T-cell (primary cell): Measurements from ENCODE around the gene ADK. TPM values are rescaled to one million over a fixed set of nuclear protein-coding genes. Genes with fewer than 3 reads are reported as not detected.

Source experiments
- ATAC-seq, 4 experiments: fragments of 200-7000 bp in 3 of 4; fragments of 150-1000 bp in 1 of 4; cut with Tn5 transposase; replicated peaks in 1 of 4; 1 replicate in 3 of 4; 2 replicates in 1 of 4; pipeline ENCODE4 v1.10.0; 2021; ENCODE audit warnings: moderate library complexity in 3 of 4, mild to moderate bottlenecking in 2 of 4, moderate number of reproducible peaks in 1 of 4
- CTCF ChIA-PET, 2 donors: fragments of 300-600 bp; sonication (Branson Sonifier 250); formaldehyde crosslinking; loops; one replicate each; lab custom pipeline; 2022; ENCODE audit warnings: antibody characterized with exemption in 2 of 2; lab: Charles Lee
- POLR2A ChIA-PET, 2 donors: fragments of 300-600 bp; sonication (Branson Sonifier 250); formaldehyde crosslinking; loops; one replicate each; lab custom pipeline; 2022; ENCODE audit warnings: antibody characterized with exemption in 2 of 2; lab: Charles Lee
- DNase-seq, 35 experiments: peaks; one replicate each; pipeline versions ENCODE4 v3.0.0 to v3.0.0-alpha.2; 2013 to 2023
- H3K27ac ChIP-seq: one replicate; pipeline ENCODE4 v1.5.1; 2013; ENCODE audit warnings: low read length
- H3K27me3 ChIP-seq, 2 experiments: replicated peaks in 1 of 2; 1 replicate in 1 of 2; 2 replicates in 1 of 2; pipeline versions ENCODE4 v1.6.1 to v1.7.0; 2013; ENCODE audit warnings: low read length in 1 of 2, mixed read lengths in 1 of 2; ENCODE audit not compliant: control insufficient read depth in 2 of 2, insufficient read depth in 2 of 2; ENCODE audit errors: extremely low read depth in 1 of 2
- H3K36me3 ChIP-seq, 2 donors: 1 replicate in 1 of 2; 2 replicates in 1 of 2; pipeline versions ENCODE4 v1.6.1 to v1.7.0; 2013; ENCODE audit warnings: low read length in 1 of 2; ENCODE audit not compliant: control insufficient read depth in 2 of 2, insufficient read depth in 1 of 2; ENCODE audit errors: extremely low read depth in 1 of 2
- H3K4me1 ChIP-seq, 2 experiments: 1 replicate in 1 of 2; 2 replicates in 1 of 2; pipeline versions ENCODE4 v1.6.1 to v1.7.0; 2013; ENCODE audit warnings: low read length in 2 of 2, mixed read lengths in 1 of 2; ENCODE audit not compliant: insufficient read depth in 2 of 2, control insufficient read depth in 1 of 2; ENCODE audit errors: extremely low read depth in 1 of 2
- H3K4me3 ChIP-seq, 2 donors: 1 replicate in 1 of 2; 2 replicates in 1 of 2; pipeline versions ENCODE4 v1.5.1 to v1.7.0; 2013; ENCODE audit warnings: mild to moderate bottlenecking in 2 of 2, low read length in 1 of 2, moderate library complexity in 1 of 2; ENCODE audit not compliant: control insufficient read depth in 1 of 2; ENCODE audit errors: extremely low read depth in 1 of 2
- H3K9me3 ChIP-seq: 2 replicates; pipeline ENCODE4 v1.7.0; 2013
- H3K27ac Mint-ChIP-seq, 2 donors: one replicate each; pipeline ENCODE4 v1.8.0; 2020 to 2021; ENCODE audit warnings: mild to moderate bottlenecking in 2 of 2, mixed read lengths in 2 of 2
- H3K27me3 Mint-ChIP-seq, 2 donors: one replicate each; pipeline ENCODE4 v1.8.0; 2021 to 2022; ENCODE audit warnings: mixed read lengths in 2 of 2
- H3K36me3 Mint-ChIP-seq: one replicate; pipeline ENCODE4 v1.8.0; 2021; ENCODE audit warnings: mixed read lengths
- H3K4me1 Mint-ChIP-seq, 3 donors: one replicate each; pipeline ENCODE4 v1.8.0; 2020 to 2022; ENCODE audit warnings: mixed read lengths in 3 of 3, mild to moderate bottlenecking in 1 of 3
- H3K4me3 Mint-ChIP-seq, 3 donors: one replicate each; pipeline ENCODE4 v1.8.0; 2020 to 2022; ENCODE audit warnings: mild to moderate bottlenecking in 3 of 3, mixed read lengths in 3 of 3, moderate library complexity in 3 of 3
- H3K9me3 Mint-ChIP-seq, 3 donors: one replicate each; pipeline ENCODE4 v1.8.0; 2020 to 2022; ENCODE audit warnings: mixed read lengths in 3 of 3
- WGBS: methylation state at CpG from one replicate; pipeline ENCODE4 v1.1.5; 2013; ENCODE audit warnings: missing lambda C conversion rate; ENCODE audit not compliant: insufficient coverage; 5-methylcytosine and 5-hydroxymethylcytosine counted together
- total RNA-seq, 35 experiments: library from RNA in 6 of 35; stranded (reverse) in 6 of 35; fragments of 120-200 nt in 1 of 35; gene quantifications; one replicate each; pipeline versions ENCODE4 v1.2.1 to v1.2.4 and lab custom pipeline; 2013 to 2026

Gene ADK
- total RNA-seq, 5 donors from 2014 or later (not counting 1 experiment from before 2014, with no cell fraction given) = 20.7 to 32.8 (median 23.6) TPM

DNA sequence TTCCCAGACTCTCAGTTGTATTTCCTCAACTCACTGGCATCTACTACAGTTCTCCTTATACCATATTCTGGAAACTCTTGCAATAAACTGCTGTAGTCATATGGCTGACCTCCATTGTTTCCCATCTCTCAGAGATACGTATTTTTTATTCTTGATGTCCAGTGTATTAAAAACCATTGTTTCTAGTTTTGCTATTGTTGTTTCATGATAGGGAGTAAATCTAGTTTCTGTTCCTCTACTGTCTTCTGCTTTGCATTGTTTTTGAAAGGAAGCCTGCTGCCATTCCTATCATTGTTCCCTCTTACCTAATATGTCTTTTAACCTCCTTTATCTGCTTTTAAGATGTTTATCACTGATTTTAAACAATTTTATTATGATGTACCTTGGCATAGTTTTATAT is 255.0 kb downstream of the ADK start:
- Histone ChIP-seq H3K27ac (no peak overlapping the region), H3K9me3 (no peaks in the 10 kb centered on the region), H3K4me3 (no peak overlapping the region), H3K4me1 (no peaks in the 10 kb centered on the region), H3K27me3 (no peaks in the 10 kb centered on the region), H3K36me3 (no peaks in the 10 kb centered on the region)
- no peak overlapping the region for H3K27ac Mint-ChIP-seq
- ATAC-seq (no peak), DNase-seq (no peak)
- H3K4me3 Mint-ChIP-seq = no peak overlapping the region
- H3K27me3 Mint-ChIP-seq = no peaks in the 10 kb centered on the region
- WGBS = no CpG with 5 or more reads among the region's 1 CpG
- peaks cover 0 to 5% (median 0%) of the 10 kb centered on the region in 3 donors for H3K4me1 Mint-ChIP-seq
- peaks cover 63% of the 10 kb centered on the region for H3K36me3 Mint-ChIP-seq
- ChIA-PET CTCF (no interaction called here), POLR2A (no interaction called here)
- H3K9me3 Mint-ChIP-seq = no peaks in the 10 kb centered on the region

DNA sequence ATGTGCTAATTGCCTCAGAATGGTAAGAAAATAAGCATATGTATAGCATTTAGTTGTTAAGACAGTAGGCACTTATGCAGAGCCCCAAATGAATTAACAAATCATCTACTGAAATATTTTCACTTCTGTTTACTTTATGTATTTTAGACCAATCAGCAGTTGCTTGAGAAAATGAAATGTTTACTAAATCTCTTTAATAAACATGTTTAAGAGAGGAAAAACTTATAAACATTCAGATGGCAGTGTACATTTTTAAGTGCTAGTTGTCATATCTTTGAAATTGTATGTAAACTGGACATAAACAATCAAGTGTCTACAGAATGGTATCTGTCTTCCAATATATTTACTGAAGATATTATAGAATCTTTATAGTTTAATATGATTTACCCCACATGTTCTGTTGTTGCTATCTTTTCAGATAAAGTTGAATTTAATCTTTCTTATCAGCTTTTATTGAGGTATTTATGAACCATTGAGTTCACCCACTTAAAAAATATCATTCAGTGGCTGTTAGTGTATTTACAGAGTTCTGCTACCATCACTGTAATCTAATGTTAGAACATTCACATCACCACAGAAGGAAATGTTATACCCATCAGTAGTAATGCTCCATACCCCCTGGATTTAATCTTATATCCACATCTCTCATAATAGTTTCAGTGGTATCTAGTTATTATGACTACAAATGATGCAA is 264.3 kb downstream of the ADK start:
- Histone ChIP-seq H3K4me1 (no peaks in the 10 kb centered on the region), H3K27me3 (no peaks in the 10 kb centered on the region), H3K4me3 (no peak overlapping the region), H3K9me3 (no peaks in the 10 kb centered on the region), H3K36me3 (no peaks in the 10 kb centered on the region), H3K27ac (no peak overlapping the region)
- Mint-ChIP-seq H3K4me3 (no peak overlapping the region), H3K27me3 (no peaks in the 10 kb centered on the region), H3K4me1 (peaks cover 5 to 11% (median 6%) of the 10 kb centered on the region in 3 donors), H3K9me3 (peaks cover 0 to 4% (median 0%) of the 10 kb centered on the region in 3 donors), H3K27ac (no peak overlapping the region), H3K36me3 (peaks cover 21% of the 10 kb centered on the region)
- no peak for ATAC-seq
- ChIA-PET CTCF (no interaction called here), POLR2A (no interaction called here)
- no peak for DNase-seq

DNA sequence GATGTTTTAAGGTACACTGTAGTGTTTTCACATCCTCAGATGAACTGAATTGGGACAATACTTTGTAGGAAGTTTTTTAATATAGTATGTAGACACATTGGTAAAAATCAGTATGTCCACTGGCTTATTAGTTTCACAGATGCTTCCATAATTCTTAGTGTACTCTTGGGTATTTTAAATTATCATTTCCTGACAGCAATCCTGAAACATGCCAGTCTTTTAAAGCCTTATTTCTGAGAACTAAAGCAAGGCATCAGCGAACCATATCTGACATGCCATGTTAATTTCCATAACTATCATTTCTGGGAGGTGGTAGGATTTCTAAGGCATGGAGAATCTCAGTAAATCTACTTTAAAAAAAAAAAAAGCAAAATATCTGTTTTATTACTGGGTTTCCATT is 266.4 kb downstream of the ADK start:
- no peaks in the 10 kb centered on the region for H3K4me1 ChIP-seq
- ChIA-PET CTCF (interaction anchor here in 1 of 2 donors (0.9 to 1.2 kb wide), 2 partner anchors 11 to 167 kb away, joined by 3 to 4 read pairs; no protein-coding TSS in a partner anchor), POLR2A (no interaction called here)
- Mint-ChIP-seq H3K27me3 (no peaks in the 10 kb centered on the region), H3K4me3 (no peak overlapping the region), H3K36me3 (peaks cover 16% of the 10 kb centered on the region), H3K4me1 (peaks cover 5 to 11% (median 6%) of the 10 kb centered on the region in 3 donors), H3K9me3 (no peaks in the 10 kb centered on the region), H3K27ac (no peak overlapping the region)
- no peak overlapping the region for H3K27ac ChIP-seq
- H3K4me3 ChIP-seq = no peak overlapping the region
- ATAC-seq = no peak
- no peak for DNase-seq
- H3K9me3 ChIP-seq = no peaks in the 10 kb centered on the region
- WGBS = no CpG with 5 or more reads among the region's 1 CpG
- H3K36me3 ChIP-seq = no peaks in the 10 kb centered on the region
- no peaks in the 10 kb centered on the region for H3K27me3 ChIP-seq

DNA sequence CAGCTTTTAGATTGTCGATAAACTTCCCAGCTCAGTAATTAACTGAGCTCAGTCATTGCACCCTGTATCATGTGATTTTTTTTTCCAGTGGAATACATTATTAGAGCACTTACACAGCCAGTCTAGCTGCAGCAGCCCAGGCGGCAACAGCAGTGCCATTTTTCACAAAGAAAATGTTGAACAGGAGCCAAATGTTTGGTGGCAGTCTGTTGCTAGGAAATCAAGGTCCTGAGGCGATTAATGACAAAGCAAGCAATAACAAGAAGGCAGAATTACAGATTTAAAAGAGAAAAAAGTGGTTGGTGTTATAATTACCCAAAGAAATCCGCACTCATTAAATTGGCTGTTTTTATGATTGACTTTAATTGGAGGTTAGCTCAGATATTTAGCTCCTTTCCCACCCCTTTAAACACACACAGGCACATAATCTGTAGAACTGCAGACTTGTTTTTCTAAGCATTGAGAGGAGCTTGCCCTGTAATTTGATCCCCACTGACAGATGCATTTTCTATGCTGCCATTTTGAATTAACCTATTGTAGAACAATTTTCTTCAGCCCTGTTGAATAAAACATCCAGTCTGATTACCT is 267.4 kb downstream of the ADK start:
- ATAC-seq (no peak), DNase-seq (no peak)
- peaks cover 20% of the 10 kb centered on the region for H3K36me3 Mint-ChIP-seq
- ChIA-PET CTCF (interaction anchor here (0.5 to 1.3 kb wide), 5 partner anchors 168 to 608 kb away, joined by 3 to 4 read pairs (median 3); no protein-coding TSS in a partner anchor), POLR2A (interaction anchor here (0.6 kb wide), 2 partner anchors 125 to 449 kb away, joined by 3 to 13 read pairs; no protein-coding TSS in a partner anchor)
- H3K27ac Mint-ChIP-seq = no peak overlapping the region
- no peaks in the 10 kb centered on the region for H3K9me3 Mint-ChIP-seq
- WGBS = 90% methylated on average over 2 of the region's 4 CpGs
- Histone ChIP-seq H3K36me3 (no peaks in the 10 kb centered on the region), H3K4me3 (no peak overlapping the region), H3K4me1 (no peaks in the 10 kb centered on the region), H3K27me3 (no peaks in the 10 kb centered on the region), H3K27ac (no peak overlapping the region), H3K9me3 (no peaks in the 10 kb centered on the region)
- H3K4me1 Mint-ChIP-seq = peaks cover 5 to 11% (median 6%) of the 10 kb centered on the region in 3 donors
- H3K4me3 Mint-ChIP-seq = no peak overlapping the region
- no peaks in the 10 kb centered on the region for H3K27me3 Mint-ChIP-seq

DNA sequence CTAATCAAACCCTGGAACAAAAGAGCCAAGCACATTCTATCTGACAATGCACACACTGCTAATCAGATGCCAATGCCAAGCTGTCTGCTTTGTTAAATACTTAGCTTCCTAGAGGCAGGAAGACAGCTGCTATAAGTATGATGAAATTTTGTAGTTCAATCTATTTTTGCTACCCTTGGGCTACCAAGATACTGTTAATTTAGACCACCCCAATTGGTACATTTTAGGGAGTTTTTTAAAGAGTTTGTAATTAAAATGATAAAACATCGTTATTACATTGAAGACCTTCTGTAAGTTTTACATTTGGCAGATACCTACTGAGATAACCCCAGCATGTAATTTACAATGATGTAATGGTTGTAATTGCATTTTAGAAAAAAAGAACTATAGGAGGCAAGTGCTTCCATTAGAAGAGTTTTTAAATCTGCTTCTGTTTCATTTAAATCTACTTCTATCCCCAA is 268.5 kb downstream of the ADK start:
- Mint-ChIP-seq H3K4me1 (peaks cover 5 to 11% (median 6%) of the 10 kb centered on the region in 3 donors), H3K36me3 (peaks cover 22% of the 10 kb centered on the region), H3K27ac (no peak overlapping the region), H3K27me3 (no peaks in the 10 kb centered on the region), H3K4me3 (no peak overlapping the region), H3K9me3 (no peaks in the 10 kb centered on the region)
- H3K27ac ChIP-seq = no peak overlapping the region
- H3K27me3 ChIP-seq = no peaks in the 10 kb centered on the region
- H3K4me3 ChIP-seq = no peak overlapping the region
- POLR2A ChIA-PET = interaction anchor here in 1 of 2 donors (0.6 kb wide), 1 partner anchor 89 kb away, joined by 4 read pairs; no protein-coding TSS in a partner anchor
- WGBS = no CpG with 5 or more reads among the region's 1 CpG
- no peaks in the 10 kb centered on the region for H3K9me3 ChIP-seq
- CTCF ChIA-PET = interaction anchor here (0.6 to 1.3 kb wide), 12 partner anchors 9 to 816 kb away, joined by 3 to 10 read pairs (median 3); partner anchors contain the start of genes COMTD1 (in 1 of the 2) and KAT6B (in 1 of the 2)
- ATAC-seq (no peak), DNase-seq (no peak)
- H3K36me3 ChIP-seq = peaks cover 0 to 3% of the 10 kb centered on the region in 2 donors
- H3K4me1 ChIP-seq = no peaks in the 10 kb centered on the region

DNA sequence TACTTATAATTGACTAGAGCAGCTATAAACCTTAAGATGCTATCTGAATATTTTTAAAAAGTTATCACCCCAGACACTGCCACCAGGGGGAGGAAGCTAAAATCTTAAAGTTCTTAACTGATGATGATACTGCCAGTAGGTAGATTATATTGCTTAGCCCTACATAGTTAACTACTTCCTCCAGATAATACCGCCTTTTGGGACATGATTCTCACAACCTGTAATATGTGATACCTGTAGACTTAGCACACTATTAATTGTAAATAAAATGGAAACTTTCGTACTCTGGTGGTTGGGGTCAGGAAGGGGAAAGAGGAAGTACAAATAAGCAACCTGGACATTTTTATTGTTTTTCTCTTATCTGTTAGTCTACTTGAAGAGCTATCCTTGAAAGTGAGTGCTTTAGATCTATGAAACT is 268.9 kb downstream of the ADK start:
- no peak overlapping the region for H3K27ac Mint-ChIP-seq
- Histone ChIP-seq H3K4me3 (no peak overlapping the region), H3K9me3 (no peaks in the 10 kb centered on the region), H3K4me1 (no peaks in the 10 kb centered on the region), H3K27ac (no peak overlapping the region), H3K27me3 (no peaks in the 10 kb centered on the region), H3K36me3 (peaks cover 0 to 3% of the 10 kb centered on the region in 2 donors)
- ATAC-seq (peak in 2 of 4 experiments; percentile 43 to 55), DNase-seq (peak in 29 of 35 experiments; percentile 3 to 58 (median 29))
- ChIA-PET POLR2A (interaction anchor here in 1 of 2 donors (0.6 kb wide), 1 partner anchor 90 kb away, joined by 4 read pairs; no protein-coding TSS in a partner anchor), CTCF (interaction anchor here (0.6 to 1.3 kb wide), 13 partner anchors 9 to 816 kb away, joined by 3 to 10 read pairs (median 3); partner anchors contain the start of genes COMTD1 (in 1 of the 2) and KAT6B (in 1 of the 2))
- no CpG with 5 or more reads among the region's 2 CpGs for WGBS
- H3K4me3 Mint-ChIP-seq = no peak overlapping the region
- no peaks in the 10 kb centered on the region for H3K27me3 Mint-ChIP-seq
- H3K9me3 Mint-ChIP-seq = no peaks in the 10 kb centered on the region
- peaks cover 5 to 11% (median 6%) of the 10 kb centered on the region in 3 donors for H3K4me1 Mint-ChIP-seq
- peaks cover 26% of the 10 kb centered on the region for H3K36me3 Mint-ChIP-seq
